Keratinocyte (primary cell): ENCODE measurements around the gene SYT8. TPM values are rescaled to one million over a fixed set of nuclear protein-coding genes. Genes with fewer than 3 reads are reported as not detected.

ENCODE experiments used
- DNase-seq: peaks from one replicate; pipeline ENCODE4 v3.0.0-alpha.2; 2011; ENCODE audit warnings: low read depth, missing footprints, low spot score
- FAIRE-seq: peaks from 2 replicates; lab custom pipeline; 2011; peaks lifted over from hg19 to GRCh38; lab: Jason Lieb, UNC
- H2AFZ ChIP-seq: 2 replicates; pipeline ENCODE4 v1.6.0; 2012; ENCODE audit warnings: low read length, control low read depth, inconsistent platforms; ENCODE audit not compliant: control insufficient read depth
- H3K27ac ChIP-seq: 2 replicates; pipeline ENCODE4 v1.5.1; 2011; ENCODE audit warnings: low read length; ENCODE audit not compliant: control insufficient read depth, insufficient read depth
- H3K27me3 ChIP-seq: 3 replicates; pipeline ENCODE4 v1.6.0; 2011; ENCODE audit warnings: low read length; ENCODE audit not compliant: control insufficient read depth, insufficient read depth; ENCODE audit errors: extremely low read depth
- H3K36me3 ChIP-seq, 2 experiments: 2 replicates in 1 of 2; 3 replicates in 1 of 2; pipeline ENCODE4 v1.5.1; 2011; ENCODE audit warnings: low read length in 2 of 2, mild to moderate bottlenecking in 1 of 2; ENCODE audit not compliant: control insufficient read depth in 2 of 2, insufficient read depth in 2 of 2; ENCODE audit errors: extremely low read depth in 1 of 2
- H3K4me1 ChIP-seq: 3 replicates; pipeline ENCODE4 v1.5.1; 2011; ENCODE audit warnings: low read length; ENCODE audit not compliant: control insufficient read depth, insufficient read depth; ENCODE audit errors: extremely low read depth
- H3K4me2 ChIP-seq: 3 replicates; pipeline ENCODE4 v1.6.0; 2011; ENCODE audit warnings: low read depth, low read length; ENCODE audit not compliant: control insufficient read depth, insufficient read depth; ENCODE audit errors: extremely low read depth
- H3K4me3 ChIP-seq, 3 experiments: fragments of 200-600 bp in 1 of 3; sonication (generic) in 1 of 3; 2 replicates in 2 of 3; 3 replicates in 1 of 3; pipeline ENCODE4 v1.5.1; 2011 to 2016; ENCODE audit warnings: low read length in 3 of 3, mild to moderate bottlenecking in 3 of 3, control low read depth in 2 of 3, inconsistent platforms in 1 of 3, low read depth in 1 of 3, mixed read lengths in 1 of 3, mixed run types in 1 of 3, moderate library complexity in 1 of 3; ENCODE audit not compliant: control insufficient read depth in 2 of 3, insufficient read depth in 2 of 3; ENCODE audit errors: extremely low read depth in 1 of 3
- H3K79me2 ChIP-seq: 2 replicates; pipeline ENCODE4 v1.6.0; 2012; ENCODE audit warnings: low read length; ENCODE audit not compliant: control insufficient read depth, insufficient read depth
- H3K9ac ChIP-seq: 3 replicates; pipeline ENCODE4 v1.6.0; 2011; ENCODE audit warnings: low read length; ENCODE audit not compliant: control insufficient read depth, insufficient read depth; ENCODE audit errors: extremely low read depth
- H3K9me1 ChIP-seq: 3 replicates; pipeline ENCODE4 v1.6.0; 2011; ENCODE audit warnings: low read length; ENCODE audit not compliant: control insufficient read depth, insufficient read depth; ENCODE audit errors: extremely low read depth
- H3K9me3 ChIP-seq: 2 replicates; pipeline ENCODE4 v1.5.1; 2012; ENCODE audit warnings: low read depth, low read length; ENCODE audit not compliant: control insufficient read depth
- H4K20me1 ChIP-seq: 3 replicates; pipeline ENCODE4 v1.6.0; 2011; ENCODE audit warnings: low read length; ENCODE audit not compliant: control insufficient read depth, insufficient read depth; ENCODE audit errors: extremely low read depth
- EZH2 ChIP-seq: IDR thresholded peaks from one replicate; pipeline ENCODE4 v1.6.1; 2012; ENCODE audit warnings: inconsistent platforms, mild to moderate bottlenecking, low read length, moderate library complexity
- dilution Hi-C: fragments of 300-500 bp; cut with MboI; formaldehyde crosslinking; loops from one replicate; pipeline ENCODE4 v1.7.0; 2020; ENCODE audit warnings: low sequenced_read_pairs; ENCODE audit not compliant: extremely low pct_ligation_motif_present
- polyA minus RNA-seq, 3 experiments: library from RNA; depleted of rRNA, polyadenylated mRNA; stranded (reverse); fragments of >200 nt; gene quantifications; 1 replicate in 1 of 3; 2 replicates in 1 of 3; 3 replicates in 1 of 3; pipeline ENCODE4 v1.2.3, GENCODE V29; 2011
- polyA plus RNA-seq, 5 experiments: library from polyadenylated mRNA; depleted of rRNA in 3 of 5; stranded (reverse) in 3 of 5; stranded (forward) in 1 of 5; unstranded in 1 of 5; fragments of >200 nt; gene quantifications; 1 replicate in 1 of 5; 2 replicates in 3 of 5; 3 replicates in 1 of 5; pipeline versions ENCODE4 v1.2.1 to v1.2.3, GENCODE V29; 2011 to 2012; ENCODE audit warnings: missing spikeins in 2 of 5, low read depth in 1 of 5, low replicate concordance in 1 of 5
- TF ChIP-seq, protein P1 (sequence below), 3 experiments: IDR thresholded peaks in 1 of 3; conservative IDR thresholded peaks in 1 of 3; optimal IDR thresholded peaks in 1 of 3; 2 replicates in 2 of 3; 3 replicates in 1 of 3; pipeline versions ENCODE3 to v1.5.1; 2011; ENCODE audit warnings: low read length in 3 of 3, mild to moderate bottlenecking in 3 of 3, moderate library complexity in 2 of 3, control low read depth in 1 of 3, inconsistent platforms in 1 of 3; ENCODE audit not compliant: insufficient read depth in 2 of 3; ENCODE audit errors: extremely low read depth in 1 of 3

SYT8 gene, protein sequence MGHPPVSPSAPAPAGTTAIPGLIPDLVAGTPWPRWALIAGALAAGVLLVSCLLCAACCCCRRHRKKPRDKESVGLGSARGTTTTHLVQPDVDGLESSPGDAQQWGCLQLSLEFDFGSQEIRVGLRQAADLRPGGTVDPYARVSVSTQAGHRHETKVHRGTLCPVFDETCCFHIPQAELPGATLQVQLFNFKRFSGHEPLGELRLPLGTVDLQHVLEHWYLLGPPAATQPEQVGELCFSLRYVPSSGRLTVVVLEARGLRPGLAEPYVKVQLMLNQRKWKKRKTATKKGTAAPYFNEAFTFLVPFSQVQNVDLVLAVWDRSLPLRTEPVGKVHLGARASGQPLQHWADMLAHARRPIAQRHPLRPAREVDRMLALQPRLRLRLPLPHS
- 19.3 to 26.4 TPM (median 22.3 TPM) in 3 replicates for polyA plus RNA-seq
- 3.6 TPM for polyA plus RNA-seq (2011; ENCODE audit: low read depth)
- 3.3 and 14.1 TPM in 2 replicates for polyA plus RNA-seq (2011; cell fraction: cytosol; rRNA removed)
- polyA plus RNA-seq (2011; cell fraction: nucleus; rRNA removed) = 54.7 and 109 TPM in 2 replicates
- 15.5 and 30.9 TPM in 2 replicates for polyA plus RNA-seq (2012; ENCODE audit: low replicate concordance)
- 2.3 to 3.8 TPM (median 2.6 TPM) in 3 replicates for polyA minus RNA-seq
- polyA minus RNA-seq (2011; cell fraction: cytosol; rRNA and poly(A)+ RNA removed) = 17.8 TPM
- polyA minus RNA-seq (2011; cell fraction: nucleus; rRNA and poly(A)+ RNA removed) = 11.1 and 15.5 TPM in 2 replicates

DNA sequence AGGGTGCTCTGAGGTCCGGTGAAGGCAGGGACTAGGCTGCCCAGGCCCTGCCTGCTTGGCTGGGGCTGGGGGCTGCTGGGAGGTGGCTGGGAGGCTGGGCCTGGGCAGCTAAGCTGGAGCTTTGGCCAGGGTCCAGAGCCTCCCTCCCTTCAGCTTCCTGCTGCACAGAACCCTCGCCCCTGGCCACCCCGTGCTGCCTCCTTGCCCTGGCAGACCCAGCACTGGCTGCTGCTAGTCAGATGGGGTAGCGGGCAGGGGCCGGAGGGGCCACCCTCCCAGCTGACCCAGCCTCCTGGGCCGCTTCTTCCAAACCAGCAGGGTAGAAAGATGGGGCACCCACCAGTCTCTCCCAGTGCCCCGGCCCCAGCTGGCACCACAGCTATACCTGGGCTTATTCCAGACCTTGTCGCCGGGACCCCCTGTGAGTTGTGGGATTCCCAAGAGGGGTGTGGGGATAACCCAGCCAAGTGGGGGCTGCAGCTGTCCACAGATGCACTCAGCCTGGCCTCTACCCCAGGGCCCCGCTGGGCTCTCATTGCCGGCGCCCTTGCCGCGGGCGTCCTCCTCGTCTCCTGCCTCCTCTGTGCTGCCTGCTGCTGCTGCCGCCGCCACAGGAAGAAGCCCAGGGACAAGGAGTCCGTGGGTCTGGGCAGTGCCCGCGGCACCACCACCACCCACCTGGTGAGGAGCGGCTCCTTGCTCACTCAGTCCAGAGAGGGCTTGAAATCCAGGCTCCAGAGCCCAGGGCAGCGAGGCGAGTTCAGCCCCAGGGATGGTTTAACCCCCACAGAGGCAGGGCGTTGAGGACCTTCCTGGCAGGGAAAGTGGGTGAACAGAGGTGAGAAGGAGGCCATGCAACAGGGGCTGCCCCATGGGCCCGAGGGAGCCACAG is at the start of gene SYT8:
Gene SYT8 (plus strand): TSS at position 212 of the 892 bp plus-strand sequence. CDS start 116 bp downstream, at position 328.
- no peak for DNase-seq
- dilution Hi-C loops = no loop called here
- H3K4me2 ChIP-seq = peak within 1 kb of the TSS; percentile 94

DNA sequence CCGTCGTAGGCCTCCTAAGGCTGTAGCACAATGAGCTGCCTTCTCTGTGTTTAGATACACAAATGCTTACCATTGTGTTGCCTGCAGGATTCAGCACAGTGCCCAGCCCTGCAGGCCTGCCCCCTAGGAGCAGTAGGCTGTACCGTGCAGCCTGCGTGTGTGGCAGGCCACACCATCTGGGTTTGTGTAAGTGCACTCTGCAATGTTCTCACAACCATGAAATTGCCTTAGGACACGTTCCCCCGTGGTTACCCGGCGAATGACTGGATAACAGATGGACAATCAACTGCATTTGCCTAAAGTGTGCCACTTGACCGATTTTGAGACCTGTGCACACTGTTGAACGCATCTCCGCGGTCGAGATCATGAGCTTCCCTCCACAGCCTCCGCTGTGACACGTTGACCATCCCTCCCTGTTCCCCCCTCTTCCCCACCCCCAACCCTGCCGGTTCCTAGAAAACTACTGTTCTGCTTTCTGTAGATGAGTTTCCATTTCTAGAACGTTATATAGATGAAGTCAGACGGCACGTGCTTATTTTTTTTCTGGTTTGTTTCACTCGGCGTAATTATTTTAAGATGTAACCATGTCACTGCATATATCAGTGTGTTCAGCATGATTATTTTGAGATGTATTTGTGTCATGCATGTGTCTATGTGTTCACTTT is 48.9 kb upstream of the SYT8 start:
- DNase-seq (no peak), FAIRE-seq (no peak)
- Histone ChIP-seq H3K4me3 (no peak overlapping the region), H3K36me3 (no peaks in the 10 kb centered on the region), H3K4me2 (no peak overlapping the region), H4K20me1 (no peaks in the 10 kb centered on the region), H3K9me3 (no peaks in the 10 kb centered on the region), H3K27me3 (peaks cover 11% of the 10 kb centered on the region), H3K4me1 (no peaks in the 10 kb centered on the region), H3K9me1 (no peaks in the 10 kb centered on the region), H3K79me2 (no peaks in the 10 kb centered on the region), H3K9ac (no peak overlapping the region), H2AFZ (no peak overlapping the region), H3K27ac (no peak overlapping the region)
- TF ChIP-seq, protein P1, sequence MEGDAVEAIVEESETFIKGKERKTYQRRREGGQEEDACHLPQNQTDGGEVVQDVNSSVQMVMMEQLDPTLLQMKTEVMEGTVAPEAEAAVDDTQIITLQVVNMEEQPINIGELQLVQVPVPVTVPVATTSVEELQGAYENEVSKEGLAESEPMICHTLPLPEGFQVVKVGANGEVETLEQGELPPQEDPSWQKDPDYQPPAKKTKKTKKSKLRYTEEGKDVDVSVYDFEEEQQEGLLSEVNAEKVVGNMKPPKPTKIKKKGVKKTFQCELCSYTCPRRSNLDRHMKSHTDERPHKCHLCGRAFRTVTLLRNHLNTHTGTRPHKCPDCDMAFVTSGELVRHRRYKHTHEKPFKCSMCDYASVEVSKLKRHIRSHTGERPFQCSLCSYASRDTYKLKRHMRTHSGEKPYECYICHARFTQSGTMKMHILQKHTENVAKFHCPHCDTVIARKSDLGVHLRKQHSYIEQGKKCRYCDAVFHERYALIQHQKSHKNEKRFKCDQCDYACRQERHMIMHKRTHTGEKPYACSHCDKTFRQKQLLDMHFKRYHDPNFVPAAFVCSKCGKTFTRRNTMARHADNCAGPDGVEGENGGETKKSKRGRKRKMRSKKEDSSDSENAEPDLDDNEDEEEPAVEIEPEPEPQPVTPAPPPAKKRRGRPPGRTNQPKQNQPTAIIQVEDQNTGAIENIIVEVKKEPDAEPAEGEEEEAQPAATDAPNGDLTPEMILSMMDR (optimal IDR thresholded peaks at IDR 0.05 in 1 of 3, IDR thresholded peaks at IDR 0.05 in 1 of 3, conservative IDR thresholded peaks at IDR 0.05 in 1 of 3; ENCODE audit: extremely low read depth in 1 of 3, insufficient read depth in 2 of 3, low read length in 3 of 3) = no peak
- TF ChIP-seq EZH2 = no peak
- dilution Hi-C loops = no loop called here

More for the DNA sequence above, at the start of gene SYT8:
- no peak for FAIRE-seq
- H3K4me3 ChIP-seq = peak within 1 kb of the TSS; percentile 38 to 65 (median 65)
- peaks cover 23% of the 10 kb centered on the region for H3K79me2 ChIP-seq
- H3K27me3 ChIP-seq = no peaks in the 10 kb centered on the region
- no peak within 1 kb of the TSS for H2AFZ ChIP-seq
- no peaks in the 10 kb centered on the region for H3K36me3 ChIP-seq
- peaks cover under 1% of the 10 kb centered on the region for H3K9me1 ChIP-seq
- H3K4me1 ChIP-seq = peaks cover 72% of the 10 kb centered on the region
- H3K9me3 ChIP-seq = no peaks in the 10 kb centered on the region
- peak within 1 kb of the TSS; percentile 96 for H3K27ac ChIP-seq
- no peaks in the 10 kb centered on the region for H4K20me1 ChIP-seq
- peak within 1 kb of the TSS; percentile 79 for H3K9ac ChIP-seq
- TF ChIP-seq EZH2 = no peak
- TF ChIP-seq, protein P1 (optimal IDR thresholded peaks at IDR 0.05 in 1 of 3, IDR thresholded peaks at IDR 0.05 in 1 of 3, conservative IDR thresholded peaks at IDR 0.05 in 1 of 3; ENCODE audit: extremely low read depth in 1 of 3, insufficient read depth in 2 of 3, low read length in 3 of 3) = no peak
